Measurements from ENCODE around the gene TMEM150A. TPM values are rescaled to one million over a fixed set of nuclear protein-coding genes. Genes with fewer than 3 reads are reported as not detected.

The TMEM150A gene
- polyA plus RNA-seq, 3 donors = 23.5 to 30.3 (median 28.4) TPM

DNA sequence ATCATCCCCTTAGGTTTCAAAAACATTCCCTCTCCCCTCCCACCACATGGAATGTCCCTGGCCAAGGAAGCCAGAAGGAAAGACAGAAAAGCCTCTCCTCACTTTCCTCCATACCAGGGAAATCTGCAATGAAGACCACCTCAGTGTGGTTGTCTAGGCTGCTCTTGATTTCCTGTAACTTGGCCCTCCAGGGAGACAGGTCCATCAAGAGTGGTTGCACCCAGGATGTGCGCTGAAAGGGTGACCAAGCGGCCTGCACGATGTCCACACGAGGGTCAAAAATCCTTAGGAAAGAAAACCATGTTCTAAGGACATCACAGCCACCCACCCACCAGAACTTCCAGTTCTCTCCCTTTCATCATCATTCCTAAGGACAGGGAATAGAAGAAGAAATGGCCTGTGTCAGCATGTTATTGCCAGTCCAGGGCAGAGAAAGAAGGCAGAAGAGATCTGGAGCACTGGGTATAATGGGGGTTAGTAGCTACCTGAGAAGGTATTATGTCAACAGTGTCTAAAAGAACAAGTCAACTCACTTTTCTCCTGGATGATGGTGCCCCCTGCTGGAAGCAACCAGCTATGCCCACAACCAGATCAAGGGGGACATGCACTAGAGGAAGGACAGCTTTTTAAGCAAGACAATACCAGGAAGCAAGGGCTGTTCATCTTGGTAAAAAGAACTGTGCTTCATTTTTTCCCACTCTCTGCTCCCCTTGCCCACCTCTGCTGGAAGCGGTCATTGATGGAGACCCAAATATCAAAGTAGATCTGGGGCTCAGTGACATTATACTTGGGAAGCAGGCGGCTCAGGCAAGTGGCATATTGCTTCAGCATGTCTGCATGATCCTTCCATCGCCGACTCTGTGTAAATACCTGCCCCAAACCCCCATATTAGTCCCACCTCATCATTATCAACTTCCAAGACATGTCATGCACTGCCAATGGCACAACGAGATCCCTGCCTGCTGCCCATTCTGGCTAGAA is 50.5 kb downstream of the TMEM150A start:
- WGBS, 3 donors = 59 to 71% (median 69%) methylated on average over 9 of the region's 9 CpGs
- H3K27ac ChIP-seq (ENCODE audit: low read depth, low read length) = no peak overlapping the region

DNA sequence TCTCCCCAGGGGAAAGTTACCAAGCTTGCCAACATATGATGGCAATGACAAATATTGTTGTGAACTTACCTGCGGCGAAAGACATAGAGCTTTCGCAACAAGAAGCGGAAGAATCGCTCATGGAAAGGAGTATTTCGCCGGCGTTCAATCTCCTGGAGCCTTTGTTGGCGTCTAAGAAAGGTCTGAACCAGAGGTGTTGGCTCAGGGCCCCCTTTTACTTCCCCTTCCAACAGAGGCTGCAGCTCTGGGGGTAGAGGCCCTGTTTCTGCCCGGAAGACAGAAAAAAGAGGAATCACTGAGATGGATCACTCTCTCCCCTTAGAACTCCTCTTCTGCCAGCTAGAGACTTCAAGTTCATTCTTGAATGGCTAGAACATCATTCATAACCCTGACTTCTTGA is 52.0 kb downstream of the TMEM150A start:
- WGBS, 3 donors = 52 to 90% (median 70%) methylated on average over 10 of the region's 10 CpGs
- no peak overlapping the region for H3K27ac ChIP-seq (ENCODE audit: low read depth, low read length)

DNA sequence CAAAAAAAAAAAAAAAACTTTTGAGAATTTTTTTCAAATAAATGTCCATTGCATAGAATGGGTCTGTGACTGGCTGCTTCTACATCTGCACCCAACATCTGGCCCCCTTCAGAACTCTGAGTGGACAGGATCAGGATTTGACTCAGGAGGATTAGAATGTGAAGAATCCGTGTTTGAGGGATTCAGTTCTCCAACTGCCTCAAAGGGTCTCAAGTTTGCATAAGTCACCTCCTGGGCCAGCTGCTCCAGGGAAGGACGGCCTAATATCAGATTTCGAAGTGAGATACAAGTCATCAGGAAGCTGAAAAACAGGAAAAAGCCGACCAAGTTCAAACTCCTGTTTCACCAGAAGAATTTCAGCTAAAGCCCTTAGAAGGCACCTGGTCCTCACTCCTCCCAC is 52.7 kb downstream of the TMEM150A start:
- no peak overlapping the region for H3K27ac ChIP-seq (ENCODE audit: low read depth, low read length)
- WGBS, 3 donors = 45 to 51% (median 48%) methylated on average over 4 of the region's 4 CpGs

DNA sequence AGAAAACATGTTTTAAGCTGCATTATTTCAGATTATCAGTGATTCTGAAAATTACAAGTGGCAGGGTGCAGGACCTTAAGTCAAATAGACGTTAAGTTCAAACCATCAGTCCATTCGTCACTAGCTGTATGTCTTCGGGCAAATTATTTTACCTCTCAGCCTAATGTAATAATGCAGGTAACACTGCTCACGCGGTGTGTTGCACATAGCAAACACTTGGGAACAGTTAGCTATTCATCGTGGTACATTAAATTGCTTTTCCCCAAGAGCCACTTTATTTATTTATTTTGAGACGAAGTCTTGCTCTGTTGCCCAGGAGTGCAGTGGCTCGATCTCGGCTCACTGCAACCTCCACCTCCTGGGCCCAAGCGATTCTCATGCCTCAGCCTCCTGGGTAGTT is 53.4 kb downstream of the TMEM150A start:
- 88 to 93% (median 92%) methylated on average over 10 of the region's 10 CpGs for WGBS, 3 donors
- H3K27ac ChIP-seq (ENCODE audit: low read depth, low read length) = no peak overlapping the region

DNA sequence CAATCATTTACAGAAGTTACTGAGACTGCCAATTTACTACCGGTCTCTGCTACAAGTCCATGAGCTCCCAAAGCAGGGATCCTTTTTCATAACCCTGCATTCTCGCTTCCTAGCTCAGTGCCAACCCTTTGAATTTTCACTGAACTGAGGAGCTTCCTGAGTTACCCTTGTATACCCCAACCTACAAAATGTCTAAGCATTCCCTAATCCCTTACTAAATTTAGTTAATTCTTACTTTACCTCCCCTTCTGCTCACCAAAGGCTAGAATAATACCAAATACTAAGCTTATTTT is 53.9 kb downstream of the TMEM150A start:
- peak overlapping the region; percentile 63 for H3K27ac ChIP-seq (ENCODE audit: low read depth, low read length)
- 53 to 59% (median 55%) methylated on average over 2 of the region's 2 CpGs for WGBS, 3 donors

Other genes with a start within 250 kb of the TMEM150A start
- gene RETSAT, start 248.2 kb downstream of the TMEM150A start, polyA plus RNA-seq = 100 to 1,000 TPM in 2 of 3 donors, 10 to 100 TPM in 1; 66.7 to 439 (median 121) TPM
- 100 to 1,000 TPM in 1 of 3 donors, 10 to 100 TPM in 2; 26.7 to 135 (median 27.1) TPM for gene ELMOD3, start 247.9 kb downstream of the TMEM150A start, polyA plus RNA-seq
- 100 to 1,000 TPM in 1 of 3 donors, 10 to 100 TPM in 2; 22.2 to 129 (median 76.7) TPM for gene CAPG, start 192.3 kb downstream of the TMEM150A start, polyA plus RNA-seq
- gene SH2D6, start 184.0 kb downstream of the TMEM150A start, polyA plus RNA-seq = under 1 TPM in 2 of 3 donors, not detected in 1; 0.40 to 0.89 TPM
- 100 to 1,000 TPM; 139 to 362 (median 309) TPM for gene MAT2A, start 63.5 kb downstream of the TMEM150A start, polyA plus RNA-seq
- gene GGCX, start 41.2 kb downstream of the TMEM150A start, polyA plus RNA-seq = 10 to 100 TPM in 2 of 3 donors, 1 to 10 TPM in 1; 9.0 to 31.3 (median 25.5) TPM
- 100 to 1,000 TPM in 2 of 3 donors, 10 to 100 TPM in 1; 67.7 to 151 (median 138) TPM for gene VAMP8, start 25.1 kb downstream of the TMEM150A start, polyA plus RNA-seq
- 100 to 1,000 TPM in 2 of 3 donors, 10 to 100 TPM in 1; 38.7 to 292 (median 145) TPM for gene VAMP5, start 18.3 kb downstream of the TMEM150A start, polyA plus RNA-seq
- 100 to 1,000 TPM; 177 to 184 (median 177) TPM for gene RNF181, start 7.0 kb downstream of the TMEM150A start, polyA plus RNA-seq
- 10 to 100 TPM; 10.6 to 15.5 (median 14.7) TPM for gene C2orf68, start 9.4 kb upstream of the TMEM150A start, polyA plus RNA-seq
- gene USP39, start 13.5 kb upstream of the TMEM150A start, polyA plus RNA-seq = 10 to 100 TPM; 20.2 to 44.9 (median 31.7) TPM
- gene SFTPB, start 65.5 kb upstream of the TMEM150A start, polyA plus RNA-seq = 1 to 10 TPM in 2 of 3 donors, not detected in 1; 1.7 to 2.4 TPM
- 1 to 10 TPM; 1.2 to 4.7 (median 2.3) TPM for gene GNLY, start 91.7 kb upstream of the TMEM150A start, polyA plus RNA-seq
- gene ATOH8, start 151.3 kb upstream of the TMEM150A start, polyA plus RNA-seq = 10 to 100 TPM; 10.2 to 57.5 (median 29.5) TPM